Measurements from ENCODE around the gene MAP2K2.

DNA sequence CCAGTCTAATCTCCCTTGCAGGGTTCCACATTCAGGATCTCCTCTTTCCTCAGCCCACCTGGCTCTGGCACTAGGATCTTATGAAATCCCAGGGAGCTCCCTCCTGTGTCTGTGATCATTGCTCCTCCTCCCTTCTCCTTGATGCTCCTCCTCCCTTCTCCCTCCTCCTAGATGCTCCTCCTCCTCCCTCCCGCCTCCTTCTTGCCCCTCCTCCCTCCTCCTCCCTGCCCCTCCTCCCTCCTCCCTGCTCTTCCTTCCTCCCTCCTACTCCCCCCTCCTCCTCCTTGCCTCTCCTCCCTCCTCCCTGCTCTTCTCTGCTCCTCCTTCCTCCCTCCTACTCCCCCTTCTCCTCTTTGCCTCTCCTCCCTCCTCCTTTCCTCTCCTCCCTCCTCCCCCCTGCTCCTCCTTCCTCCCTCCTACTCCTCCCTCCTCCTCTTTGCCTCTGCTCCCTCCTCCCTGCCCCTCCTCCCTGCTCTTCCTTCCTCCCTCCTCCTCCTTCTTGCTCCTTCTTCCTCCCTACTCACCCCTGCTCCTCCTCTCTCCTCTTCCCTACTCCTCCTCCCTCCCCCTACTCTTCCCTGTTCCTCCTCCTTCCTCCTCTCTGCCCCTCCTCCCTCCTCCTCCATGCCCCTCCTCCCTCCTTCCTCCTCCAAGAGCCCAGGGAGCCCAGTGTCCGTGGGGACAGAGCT lies 42.3 kb downstream of the MAP2K2 start:
- no peak for TF ChIP-seq CTCF (IDR thresholded peaks at IDR 0.05)
- no peak for TF ChIP-seq EZH2 (IDR thresholded peaks at IDR 0.05; ENCODE audit: borderline replicate concordance, insufficient read depth, low read depth, low read length, poor library complexity, severe bottlenecking)

Measured in B cell (primary cell).